Measurements from ENCODE around the gene DYNC1H1.

DNA sequence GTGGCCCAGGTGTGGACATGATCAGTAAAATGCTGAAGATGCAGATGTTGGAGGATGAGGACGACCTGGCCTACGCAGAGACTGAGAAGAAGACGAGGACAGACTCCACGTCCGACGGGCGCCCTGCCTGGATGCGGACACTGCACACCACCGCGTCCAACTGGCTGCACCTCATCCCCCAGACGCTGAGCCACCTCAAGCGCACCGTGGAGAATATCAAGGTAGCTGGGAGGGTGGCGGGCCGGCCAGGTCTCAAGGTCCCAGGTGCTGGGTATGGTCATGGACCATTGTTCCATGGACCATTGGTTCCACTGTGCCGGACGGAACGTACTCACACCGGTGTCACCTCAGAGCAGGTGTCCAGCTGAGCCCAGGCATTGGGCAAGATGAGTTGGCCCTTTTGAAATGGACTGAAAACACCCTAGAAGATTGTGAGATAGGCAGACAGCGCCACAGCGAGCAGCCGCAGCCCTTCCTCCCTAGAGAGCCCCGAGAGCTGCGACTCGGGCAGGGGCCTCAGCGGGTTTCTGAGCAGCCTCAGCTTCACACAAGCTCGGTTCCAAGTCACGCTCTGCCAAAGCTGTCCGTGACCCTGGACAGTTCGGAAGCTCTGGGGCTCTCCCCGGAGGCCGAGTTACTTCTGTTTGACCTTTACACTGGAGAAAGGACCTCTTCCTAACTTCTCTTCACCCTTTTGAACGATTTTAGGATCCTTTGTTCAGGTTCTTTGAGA, 83.6 kb downstream of the DYNC1H1 start:
- no peak for TF ChIP-seq GATA2 (IDR thresholded peaks at IDR 0.05; ENCODE audit: low read depth, low read length)
- no peak for TF ChIP-seq GATA3 (IDR thresholded peaks at IDR 0.05; ENCODE audit: low read depth, low read length)

All from SH-SY5Y (cell line).